Keratinocyte (primary cell): ENCODE results near the gene MALT1. TPM values are rescaled to one million over a fixed set of nuclear protein-coding genes. Genes with fewer than 3 reads are reported as not detected.

Source experiments
- DNase-seq: peaks from one replicate; pipeline ENCODE4 v3.0.0-alpha.2; 2011; ENCODE audit warnings: low read depth, missing footprints, low spot score
- FAIRE-seq: peaks from 2 replicates; lab custom pipeline; 2011; peaks lifted over from hg19 to GRCh38; lab: Jason Lieb, UNC
- H2AFZ ChIP-seq: 2 replicates; pipeline ENCODE4 v1.6.0; 2012; ENCODE audit warnings: low read length, control low read depth, inconsistent platforms; ENCODE audit not compliant: control insufficient read depth
- H3K27ac ChIP-seq: 2 replicates; pipeline ENCODE4 v1.5.1; 2011; ENCODE audit warnings: low read length; ENCODE audit not compliant: control insufficient read depth, insufficient read depth
- H3K27me3 ChIP-seq: 3 replicates; pipeline ENCODE4 v1.6.0; 2011; ENCODE audit warnings: low read length; ENCODE audit not compliant: control insufficient read depth, insufficient read depth; ENCODE audit errors: extremely low read depth
- H3K36me3 ChIP-seq, 2 experiments: 2 replicates in 1 of 2; 3 replicates in 1 of 2; pipeline ENCODE4 v1.5.1; 2011; ENCODE audit warnings: low read length in 2 of 2, mild to moderate bottlenecking in 1 of 2; ENCODE audit not compliant: control insufficient read depth in 2 of 2, insufficient read depth in 2 of 2; ENCODE audit errors: extremely low read depth in 1 of 2
- H3K4me1 ChIP-seq: 3 replicates; pipeline ENCODE4 v1.5.1; 2011; ENCODE audit warnings: low read length; ENCODE audit not compliant: control insufficient read depth, insufficient read depth; ENCODE audit errors: extremely low read depth
- H3K4me2 ChIP-seq: 3 replicates; pipeline ENCODE4 v1.6.0; 2011; ENCODE audit warnings: low read depth, low read length; ENCODE audit not compliant: control insufficient read depth, insufficient read depth; ENCODE audit errors: extremely low read depth
- H3K4me3 ChIP-seq, 3 experiments: fragments of 200-600 bp in 1 of 3; sonication (generic) in 1 of 3; 2 replicates in 2 of 3; 3 replicates in 1 of 3; pipeline ENCODE4 v1.5.1; 2011 to 2016; ENCODE audit warnings: low read length in 3 of 3, mild to moderate bottlenecking in 3 of 3, control low read depth in 2 of 3, inconsistent platforms in 1 of 3, low read depth in 1 of 3, mixed read lengths in 1 of 3, mixed run types in 1 of 3, moderate library complexity in 1 of 3; ENCODE audit not compliant: control insufficient read depth in 2 of 3, insufficient read depth in 2 of 3; ENCODE audit errors: extremely low read depth in 1 of 3
- H3K79me2 ChIP-seq: 2 replicates; pipeline ENCODE4 v1.6.0; 2012; ENCODE audit warnings: low read length; ENCODE audit not compliant: control insufficient read depth, insufficient read depth
- H3K9ac ChIP-seq: 3 replicates; pipeline ENCODE4 v1.6.0; 2011; ENCODE audit warnings: low read length; ENCODE audit not compliant: control insufficient read depth, insufficient read depth; ENCODE audit errors: extremely low read depth
- H3K9me1 ChIP-seq: 3 replicates; pipeline ENCODE4 v1.6.0; 2011; ENCODE audit warnings: low read length; ENCODE audit not compliant: control insufficient read depth, insufficient read depth; ENCODE audit errors: extremely low read depth
- H3K9me3 ChIP-seq: 2 replicates; pipeline ENCODE4 v1.5.1; 2012; ENCODE audit warnings: low read depth, low read length; ENCODE audit not compliant: control insufficient read depth
- H4K20me1 ChIP-seq: 3 replicates; pipeline ENCODE4 v1.6.0; 2011; ENCODE audit warnings: low read length; ENCODE audit not compliant: control insufficient read depth, insufficient read depth; ENCODE audit errors: extremely low read depth
- EZH2 ChIP-seq: IDR thresholded peaks from one replicate; pipeline ENCODE4 v1.6.1; 2012; ENCODE audit warnings: inconsistent platforms, mild to moderate bottlenecking, low read length, moderate library complexity
- dilution Hi-C: fragments of 300-500 bp; cut with MboI; formaldehyde crosslinking; loops from one replicate; pipeline ENCODE4 v1.7.0; 2020; ENCODE audit warnings: low sequenced_read_pairs; ENCODE audit not compliant: extremely low pct_ligation_motif_present
- polyA plus RNA-seq, 5 experiments: library from polyadenylated mRNA; depleted of rRNA in 3 of 5; stranded (reverse) in 3 of 5; stranded (forward) in 1 of 5; unstranded in 1 of 5; fragments of >200 nt; gene quantifications; 1 replicate in 1 of 5; 2 replicates in 3 of 5; 3 replicates in 1 of 5; pipeline versions ENCODE4 v1.2.1 to v1.2.3, GENCODE V29; 2011 to 2012; ENCODE audit warnings: missing spikeins in 2 of 5, low read depth in 1 of 5, low replicate concordance in 1 of 5
- TF ChIP-seq, protein P1 (sequence below), 3 experiments: IDR thresholded peaks in 1 of 3; conservative IDR thresholded peaks in 1 of 3; optimal IDR thresholded peaks in 1 of 3; 2 replicates in 2 of 3; 3 replicates in 1 of 3; pipeline versions ENCODE3 to v1.5.1; 2011; ENCODE audit warnings: low read length in 3 of 3, mild to moderate bottlenecking in 3 of 3, moderate library complexity in 2 of 3, control low read depth in 1 of 3, inconsistent platforms in 1 of 3; ENCODE audit not compliant: insufficient read depth in 2 of 3; ENCODE audit errors: extremely low read depth in 1 of 3

The MALT1 gene
- polyA plus RNA-seq, 1 donor (not counting 4 experiments of a cell fraction or from before 2014, with no cell fraction given): 52.1 TPM

DNA sequence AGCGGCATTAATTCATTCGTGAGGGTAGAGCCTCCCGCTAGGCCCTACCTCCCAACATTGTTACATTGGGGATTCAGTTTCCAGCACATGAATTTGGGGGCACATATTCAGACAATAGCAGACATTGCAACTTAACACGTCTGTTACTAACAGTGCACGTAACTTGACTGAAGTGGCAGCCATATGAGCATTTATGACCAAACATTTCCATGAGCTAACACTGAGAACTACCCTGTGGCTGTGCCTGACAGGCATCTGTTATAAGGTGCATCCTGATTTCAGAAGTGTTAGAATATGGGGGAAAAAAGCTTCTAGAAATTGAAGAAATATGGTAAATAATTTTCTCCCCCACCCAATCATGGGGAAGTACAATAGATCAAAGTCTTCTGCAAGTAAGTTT lies 24.5 kb downstream of the MALT1 start:
- peaks cover 66% of the 10 kb centered on the region for H3K79me2 ChIP-seq
- H3K4me3 ChIP-seq: no peak overlapping the region
- H3K9me1 ChIP-seq: no peaks in the 10 kb centered on the region
- peaks cover 9% of the 10 kb centered on the region for H4K20me1 ChIP-seq
- FAIRE-seq: no peak
- no peaks in the 10 kb centered on the region for H3K9me3 ChIP-seq
- no peak overlapping the region for H3K9ac ChIP-seq
- TF ChIP-seq, protein P1, sequence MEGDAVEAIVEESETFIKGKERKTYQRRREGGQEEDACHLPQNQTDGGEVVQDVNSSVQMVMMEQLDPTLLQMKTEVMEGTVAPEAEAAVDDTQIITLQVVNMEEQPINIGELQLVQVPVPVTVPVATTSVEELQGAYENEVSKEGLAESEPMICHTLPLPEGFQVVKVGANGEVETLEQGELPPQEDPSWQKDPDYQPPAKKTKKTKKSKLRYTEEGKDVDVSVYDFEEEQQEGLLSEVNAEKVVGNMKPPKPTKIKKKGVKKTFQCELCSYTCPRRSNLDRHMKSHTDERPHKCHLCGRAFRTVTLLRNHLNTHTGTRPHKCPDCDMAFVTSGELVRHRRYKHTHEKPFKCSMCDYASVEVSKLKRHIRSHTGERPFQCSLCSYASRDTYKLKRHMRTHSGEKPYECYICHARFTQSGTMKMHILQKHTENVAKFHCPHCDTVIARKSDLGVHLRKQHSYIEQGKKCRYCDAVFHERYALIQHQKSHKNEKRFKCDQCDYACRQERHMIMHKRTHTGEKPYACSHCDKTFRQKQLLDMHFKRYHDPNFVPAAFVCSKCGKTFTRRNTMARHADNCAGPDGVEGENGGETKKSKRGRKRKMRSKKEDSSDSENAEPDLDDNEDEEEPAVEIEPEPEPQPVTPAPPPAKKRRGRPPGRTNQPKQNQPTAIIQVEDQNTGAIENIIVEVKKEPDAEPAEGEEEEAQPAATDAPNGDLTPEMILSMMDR (optimal IDR thresholded peaks at IDR 0.05 in 1 of 3, IDR thresholded peaks at IDR 0.05 in 1 of 3, conservative IDR thresholded peaks at IDR 0.05 in 1 of 3; ENCODE audit: extremely low read depth in 1 of 3, insufficient read depth in 2 of 3, low read length in 3 of 3): no peak
- TF ChIP-seq EZH2: no peak
- H2AFZ ChIP-seq: no peak overlapping the region
- peaks cover 12 to 25% of the 10 kb centered on the region in 2 experiments for H3K36me3 ChIP-seq
- H3K4me2 ChIP-seq: no peak overlapping the region
- no peak for DNase-seq
- dilution Hi-C loops: no loop called here
- H3K27ac ChIP-seq: no peak overlapping the region
- no peaks in the 10 kb centered on the region for H3K27me3 ChIP-seq
- H3K4me1 ChIP-seq: peaks cover 8% of the 10 kb centered on the region

DNA sequence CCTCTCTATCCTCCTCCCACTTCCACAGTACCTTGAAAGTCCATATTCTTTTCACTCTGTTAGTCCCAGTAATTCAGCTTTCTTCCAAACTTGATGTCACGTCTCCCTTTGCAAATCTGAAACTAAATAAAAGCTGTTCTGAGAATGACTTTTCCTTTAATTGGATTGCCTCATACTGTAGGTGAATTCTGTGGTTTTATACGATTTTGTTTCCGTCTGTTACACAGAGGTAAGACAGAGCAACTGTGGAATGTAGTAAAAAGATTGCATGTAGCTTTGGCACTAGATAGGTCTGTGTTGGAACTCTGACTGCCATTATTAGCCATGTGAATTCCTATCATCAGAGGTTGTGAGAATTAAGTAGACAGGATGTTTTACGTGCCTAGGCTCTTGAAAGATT lies 25.9 kb downstream of the MALT1 start:
- Histone ChIP-seq H3K27me3 (no peaks in the 10 kb centered on the region), H3K36me3 (peaks cover 13 to 35% of the 10 kb centered on the region in 2 experiments), H3K4me3 (no peak overlapping the region), H3K9me1 (no peaks in the 10 kb centered on the region), H3K4me1 (peaks cover 5% of the 10 kb centered on the region), H3K79me2 (peaks cover 66% of the 10 kb centered on the region), H3K9ac (no peak overlapping the region), H3K9me3 (no peaks in the 10 kb centered on the region), H3K4me2 (no peak overlapping the region), H3K27ac (no peak overlapping the region), H4K20me1 (peaks cover 9% of the 10 kb centered on the region), H2AFZ (no peak overlapping the region)
- FAIRE-seq (peak; percentile 51), DNase-seq (no peak)
- TF ChIP-seq EZH2: no peak
- TF ChIP-seq, protein P1 (optimal IDR thresholded peaks at IDR 0.05 in 1 of 3, IDR thresholded peaks at IDR 0.05 in 1 of 3, conservative IDR thresholded peaks at IDR 0.05 in 1 of 3; ENCODE audit: extremely low read depth in 1 of 3, insufficient read depth in 2 of 3, low read length in 3 of 3): no peak
- dilution Hi-C loops: no loop called here
